ENCODE data around the gene MAPK1IP1L. TPM values are rescaled to one million over a fixed set of nuclear protein-coding genes. Genes with fewer than 3 reads are reported as not detected.
A peak's percentile ranks its signal among the peaks of the same experiment; 100 is the strongest.

The MAPK1IP1L gene
- total and polyA plus RNA-seq, 2 of the 8 experiments (the other 6 are each of a cell fraction or from before 2014, with no cell fraction given) = 111 to 228 TPM

DNA sequence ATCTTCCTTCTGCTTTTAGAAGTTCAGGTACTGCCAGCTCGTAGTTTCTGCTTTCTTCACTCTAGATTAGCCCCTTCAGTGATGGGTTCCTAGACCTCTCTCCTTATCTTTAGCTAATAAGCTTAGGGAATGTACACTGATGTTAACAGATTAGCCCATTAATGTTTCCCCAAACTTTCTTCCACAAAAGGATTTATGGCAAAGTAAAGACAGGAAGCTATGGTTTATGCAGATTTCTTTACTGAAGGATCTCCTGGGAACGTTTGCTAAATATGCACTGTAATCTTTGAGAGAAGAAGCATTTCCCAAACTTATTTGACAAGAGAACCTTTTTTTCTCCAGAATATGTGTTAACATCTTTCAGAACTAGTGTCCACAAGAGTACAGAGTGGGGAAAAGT, 20.3 kb upstream of the MAPK1IP1L start:
- FAIRE-seq = peak; percentile 13
- H3K27me3 ChIP-seq (replicated peaks in 1 of 4; ENCODE audit: control insufficient read depth in 3 of 4, extremely low read depth in 1 of 4, insufficient read depth in 3 of 4, low read length in 3 of 4) = no peaks in the 10 kb centered on the region

More for the DNA sequence above, 20.3 kb upstream of the MAPK1IP1L start:
- WGBS, 2 experiments (ENCODE audit: extremely low coverage in 1 of 2, insufficient coverage in 1 of 2, insufficient read length in 1 of 2, insufficient replicate concordance in 2 of 2, low coverage in 1 of 2, low lambda C conversion rate in 2 of 2, missing lambda C conversion rate in 1 of 2) = 70% methylated on average over 2 of the region's 2 CpGs; no CpG with 5 or more reads in 1 of the 2 experiments
- Histone ChIP-seq H3K4ac (replicated peaks; ENCODE audit: insufficient read length, low read depth, low read length) (no peak overlapping the region), H2AK5ac (ENCODE audit: low read depth, low read length) (no peak overlapping the region), H3K4me3 (ENCODE audit: extremely low read depth in 1 of 4, insufficient read depth in 2 of 4, low read depth in 3 of 4, low read length in 4 of 4) (no peak overlapping the region), H3K23ac (ENCODE audit: insufficient read length) (no peak overlapping the region), H2BK12ac (ENCODE audit: low read depth, low read length) (no peak overlapping the region), H3K18ac (ENCODE audit: extremely low read depth, low read length) (no peak overlapping the region), H3K27ac (ENCODE audit: low read depth, low read length) (no peak overlapping the region), H3K14ac (ENCODE audit: insufficient read length) (no peak overlapping the region), H2BK120ac (replicated peaks; ENCODE audit: low read depth, low read length) (no peak overlapping the region), H3K56ac (replicated peaks; ENCODE audit: insufficient read length, low read depth, low read length) (no peak overlapping the region), H3K4me2 (ENCODE audit: insufficient read depth in 1 of 2, low read depth in 2 of 2, low read length in 2 of 2) (no peak overlapping the region), H3K9ac (replicated peaks in 1 of 4; ENCODE audit: extremely low read depth in 1 of 4, low read depth in 3 of 4, low read length in 3 of 4) (no peak overlapping the region), H2AFZ (ENCODE audit: low read length) (no peak overlapping the region), H4K8ac (ENCODE audit: extremely low read depth, insufficient read depth, low read length) (no peak overlapping the region), H3K36me3 (ENCODE audit: control insufficient read depth in 2 of 4, insufficient read depth in 4 of 4, low read length in 3 of 4) (peaks cover 0 to 23% (median 2%) of the 10 kb centered on the region in 4 experiments; a peak in 2 of 8 replicates), H4K91ac (replicated peaks; ENCODE audit: insufficient read length, low read length) (no peak overlapping the region), H3K79me2 (ENCODE audit: control insufficient read depth in 1 of 2, insufficient read depth in 2 of 2, low read length in 2 of 2) (peaks cover 18 to 64% of the 10 kb centered on the region in 2 experiments; a peak in 3 of 4 replicates), H2BK15ac (ENCODE audit: low read length) (no peak overlapping the region), H2BK20ac (ENCODE audit: low read length) (no peak overlapping the region), H3K79me1 (ENCODE audit: low read depth, low read length) (no peaks in the 10 kb centered on the region), H3K9me3 (ENCODE audit: insufficient read depth in 2 of 2, low read depth in 1 of 2, low read length in 1 of 2) (no peaks in the 10 kb centered on the region), H2BK5ac (ENCODE audit: low read depth, low read length) (no peak overlapping the region), H3K23me2 (ENCODE audit: low read depth, low read length) (0 out of 2 replicates have a peak, but pooled peaks cover 2% of the 10 kb centered on the region), H4K5ac (ENCODE audit: insufficient read length, low read depth, low read length) (no peak overlapping the region), H3K4me1 (replicated peaks in 1 of 4; ENCODE audit: control insufficient read depth in 3 of 4, insufficient read depth in 4 of 4, low read length in 3 of 4) (peaks cover 0 to 3% (median 0%) of the 10 kb centered on the region in 4 experiments; a peak in 1 of 7 replicates), H4K20me1 (replicated peaks in 1 of 2; ENCODE audit: control insufficient read depth in 1 of 2, insufficient read depth in 2 of 2, low read length in 2 of 2) (peaks cover 0 to 2% of the 10 kb centered on the region in 2 experiments)
- no peak for TF ChIP-seq TBP (IDR thresholded peaks at IDR 0.05; ENCODE audit: low read depth, low read length)
- no peak for TF ChIP-seq CEBPB (IDR thresholded peaks at IDR 0.05; ENCODE audit: low read depth, low read length)
- TF ChIP-seq, protein P1, sequence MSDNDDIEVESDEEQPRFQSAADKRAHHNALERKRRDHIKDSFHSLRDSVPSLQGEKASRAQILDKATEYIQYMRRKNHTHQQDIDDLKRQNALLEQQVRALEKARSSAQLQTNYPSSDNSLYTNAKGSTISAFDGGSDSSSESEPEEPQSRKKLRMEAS (IDR thresholded peaks at IDR 0.05) = no peak
- TF ChIP-seq JUND (IDR thresholded peaks at IDR 0.05; ENCODE audit: low read length) = no peak
- no peak for TF ChIP-seq SP4 (IDR thresholded peaks at IDR 0.05; ENCODE audit: low read length)
- TF ChIP-seq RBBP5 (IDR thresholded peaks at IDR 0.05; ENCODE audit: borderline replicate concordance, low read depth, low read length) = no peak
- no peak for TF ChIP-seq SIRT6 (IDR thresholded peaks at IDR 0.05; ENCODE audit: low read length)
- TF ChIP-seq SP1 (IDR thresholded peaks at IDR 0.05; ENCODE audit: low read depth, low read length) = no peak
- no peak for TF ChIP-seq NANOG (IDR thresholded peaks at IDR 0.05; ENCODE audit: insufficient read depth, low read depth, low read length, poor library complexity, severe bottlenecking)
- no peak for TF ChIP-seq SAP30 (IDR thresholded peaks at IDR 0.05; ENCODE audit: insufficient read depth, insufficient replicate concordance, low read length)
- TF ChIP-seq GTF2F1 (IDR thresholded peaks at IDR 0.05; ENCODE audit: borderline replicate concordance, low read depth, low read length) = no peak
- no peak for TF ChIP-seq JUN (IDR thresholded peaks at IDR 0.05; ENCODE audit: low read depth, low read length)
- TF ChIP-seq NRF1 (IDR thresholded peaks at IDR 0.05; ENCODE audit: low read depth, low read length) = no peak
- POLR2A ChIA-PET (ENCODE audit: partially characterized antibody) = interaction anchor here (1.1 to 8.5 kb wide), 7 partner anchors 9 to 72 kb away, joined by 3 to 101 read pairs (median 6); partner anchors contain the start of gene MAPK1IP1L
- DNase-seq (ENCODE audit: low read depth in 1 of 2, low spot score in 2 of 2) = no peak
- CTCF ChIA-PET (ENCODE audit: partially characterized antibody) = interaction anchor here (1.1 kb wide), 1 partner anchor 20 kb away, joined by 6 read pairs; the partner anchor contains the start of gene MAPK1IP1L

Data from H1 (cell line).